ENCODE measurements around the gene SFMBT2.
A peak's percentile ranks its signal among the peaks of the same experiment; 100 is the strongest.
"Not testable (repeated sequence)": the region's sequence is repeated elsewhere in the genome, so short reads cannot be mapped to it uniquely, and the experiment has no call there.

Gene SFMBT2

GRCh38 chr10:7218968-7219367 is 191.9 kb downstream of the SFMBT2 start:
- no peak for DNase-seq (ENCODE audit: low read depth)

GRCh38 chr10:7212696-7213095 is 198.1 kb downstream of the SFMBT2 start:
- DNase-seq (ENCODE audit: low read depth): not testable (repeated sequence)

DNA sequence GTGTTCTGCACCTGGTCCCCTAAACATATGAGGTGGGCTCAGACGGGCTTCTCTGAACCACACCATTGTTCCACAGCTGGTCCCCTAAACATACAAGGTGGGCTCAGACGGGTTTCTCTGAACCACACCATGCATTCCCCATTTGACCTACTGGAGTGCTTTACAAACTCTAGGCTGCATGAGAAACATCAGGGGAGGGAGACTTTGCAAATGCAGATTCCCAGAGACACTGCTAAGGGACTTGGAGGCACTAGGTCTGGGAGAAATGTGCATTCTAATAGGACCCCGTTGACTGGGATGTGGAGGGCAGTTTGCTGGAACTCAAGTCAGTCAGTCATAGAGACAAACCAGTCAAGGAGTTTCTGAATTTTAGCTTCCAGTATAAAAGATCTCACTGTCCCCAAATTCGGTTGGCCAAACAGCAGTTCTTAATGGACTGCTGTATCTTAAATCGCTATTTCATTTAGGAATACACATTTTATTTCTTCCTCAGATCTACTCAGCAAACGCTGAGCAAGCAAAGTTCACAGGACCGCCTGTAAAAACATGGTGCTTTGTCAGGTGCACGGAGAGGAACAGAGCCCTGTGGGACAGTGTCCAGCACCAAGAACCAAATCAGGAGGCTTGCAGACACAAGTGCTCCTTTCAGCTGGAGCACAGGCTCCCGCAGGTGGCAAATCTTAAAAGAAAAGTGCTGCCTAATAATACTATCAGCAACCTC is 198.8 kb downstream of the SFMBT2 start:
- no peak for DNase-seq (ENCODE audit: low read depth)

DNA sequence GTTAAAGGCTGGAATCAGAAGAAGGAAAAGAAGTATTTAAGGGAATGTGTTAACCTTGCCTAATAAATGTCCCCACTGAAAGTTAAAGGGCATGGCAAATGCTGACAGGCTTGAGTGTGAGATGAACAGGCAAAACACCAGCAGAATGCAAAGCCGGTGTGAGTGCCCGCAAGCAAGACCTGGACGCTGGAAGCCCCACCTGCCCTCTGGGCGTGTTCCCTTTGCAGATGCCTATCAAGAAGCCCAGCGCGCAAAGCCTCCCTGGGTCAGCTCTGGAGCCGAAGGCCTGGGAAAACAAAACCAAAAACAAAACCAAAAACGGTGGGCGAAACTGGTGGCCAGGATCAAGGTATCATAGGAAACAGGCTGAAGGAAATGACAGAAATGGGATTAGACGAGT is 200.3 kb downstream of the SFMBT2 start:
- DNase-seq (ENCODE audit: low read depth): no peak

- DNase-seq (ENCODE audit: low read depth): no peak
These were observed 201.4 kb downstream of the SFMBT2 start for GRCh38 chr10:7209458-7209857.

DNA sequence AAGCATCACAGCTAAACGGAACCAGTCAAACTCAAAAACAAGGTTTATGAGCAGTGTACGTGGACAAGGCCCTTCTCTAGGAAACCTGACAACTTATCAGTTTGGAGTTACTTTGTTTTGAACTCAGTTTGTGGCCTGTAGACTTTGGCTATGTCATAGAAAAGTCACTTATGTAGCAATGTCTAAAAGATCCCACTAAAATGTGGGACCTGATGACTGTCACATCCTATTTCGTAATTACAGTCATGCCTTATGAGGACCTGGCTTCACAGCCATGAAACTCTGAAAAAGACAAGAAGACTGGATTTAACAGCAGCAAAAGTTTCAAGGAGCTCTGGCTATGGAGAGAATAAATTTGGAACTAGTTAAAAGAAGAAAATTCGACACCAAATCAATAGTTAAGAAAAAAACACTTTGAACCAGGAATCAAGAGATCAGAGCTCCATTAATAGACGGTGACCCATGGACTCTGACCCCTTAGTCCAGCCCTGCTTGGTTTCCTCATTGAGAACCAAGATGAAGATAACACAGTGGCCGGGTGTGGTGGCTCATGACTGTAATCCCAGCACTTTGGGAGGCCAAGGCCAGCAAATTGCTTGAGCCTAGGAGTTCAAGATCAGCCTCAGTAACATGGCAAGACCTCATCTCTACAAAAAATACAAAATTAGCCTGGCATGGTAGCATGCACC is 204.3 kb downstream of the SFMBT2 start:
- DNase-seq (ENCODE audit: low read depth): no peak

DNA sequence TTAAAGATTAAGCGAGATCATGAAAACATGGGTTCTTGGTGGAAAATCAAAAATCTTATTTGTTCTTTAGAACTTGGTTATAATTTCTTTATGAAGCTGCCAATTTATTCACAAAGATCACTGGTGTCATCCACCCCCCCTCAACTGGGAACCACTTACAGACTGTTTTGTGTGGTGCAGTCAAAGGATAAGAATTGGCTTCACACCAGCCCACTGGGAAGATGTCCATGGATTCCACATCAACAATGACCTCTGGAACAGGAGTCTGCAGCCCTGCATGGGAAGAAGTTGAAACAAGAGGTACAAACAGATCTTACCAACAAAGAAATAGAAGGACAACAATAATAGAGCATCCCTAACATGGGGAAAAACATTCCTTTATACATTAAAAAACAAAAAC is 205.2 kb downstream of the SFMBT2 start:
- DNase-seq (ENCODE audit: low read depth): no peak

GRCh38 chr10:7202793-7203355 is 208.0 kb downstream of the SFMBT2 start:
- no peak for DNase-seq (ENCODE audit: low read depth)

GRCh38 chr10:7199152-7199760 is 211.6 kb downstream of the SFMBT2 start:
- no peak for DNase-seq (ENCODE audit: low read depth)

DNA sequence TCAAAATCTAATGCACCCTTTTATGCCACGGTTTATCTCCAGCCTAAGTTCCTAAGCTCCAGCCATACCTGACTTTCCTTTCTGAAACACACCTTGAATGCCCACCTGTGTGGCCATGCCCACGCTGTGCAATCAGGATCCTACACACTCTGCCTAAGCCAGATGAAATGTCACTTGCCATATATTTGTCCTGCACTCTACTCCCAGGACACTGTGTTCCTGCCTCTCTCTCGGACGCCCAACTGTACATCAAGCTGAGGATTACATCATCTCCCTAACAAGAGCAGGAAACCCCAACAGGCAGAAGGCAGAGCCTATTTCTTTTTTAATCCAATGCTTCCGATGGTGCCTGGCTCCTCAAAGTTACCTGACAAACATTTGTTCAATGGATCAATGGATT is 214.6 kb downstream of the SFMBT2 start:
- no peak for DNase-seq (ENCODE audit: low read depth)

DNA sequence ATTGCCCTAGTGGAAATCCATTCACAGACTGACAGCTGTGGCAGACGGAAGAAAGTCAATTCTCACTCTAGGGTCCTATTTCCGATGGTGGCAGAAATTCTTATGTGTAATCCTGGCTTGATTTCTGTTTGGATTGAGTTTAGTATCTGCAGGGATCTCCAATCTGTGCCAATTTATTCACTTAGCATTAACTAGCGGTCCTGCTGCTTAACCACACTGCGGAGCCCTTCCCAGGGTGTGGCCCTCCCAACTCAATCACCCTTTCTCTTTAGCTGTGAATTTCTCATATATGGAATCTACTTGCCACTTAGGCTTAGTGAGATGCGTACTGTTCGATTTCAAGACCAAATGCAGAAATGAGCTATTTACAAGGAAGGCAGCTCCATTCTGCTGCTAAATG is 215.7 kb downstream of the SFMBT2 start:
- DNase-seq (ENCODE audit: low read depth): no peak

DNA sequence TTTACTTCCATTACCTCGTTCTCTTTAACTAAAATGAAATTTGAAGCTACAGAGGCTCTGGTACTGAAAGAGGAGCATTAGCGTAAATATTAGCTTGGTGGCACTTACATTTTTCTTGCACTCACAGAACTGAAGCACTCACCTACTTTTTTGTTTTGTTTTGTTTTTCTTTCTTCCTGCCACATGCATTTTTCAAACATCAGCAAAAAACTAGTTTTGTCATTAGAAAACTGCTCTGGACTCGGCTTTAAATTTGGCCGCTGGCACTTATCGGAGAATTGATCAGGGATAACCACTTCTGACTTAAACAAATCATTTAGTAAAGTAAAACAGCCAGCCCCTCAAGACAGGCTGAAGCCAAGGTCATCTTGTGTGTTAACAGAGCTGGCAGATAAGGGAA is 216.3 kb downstream of the SFMBT2 start:
- DNase-seq (ENCODE audit: low read depth): no peak

DNA sequence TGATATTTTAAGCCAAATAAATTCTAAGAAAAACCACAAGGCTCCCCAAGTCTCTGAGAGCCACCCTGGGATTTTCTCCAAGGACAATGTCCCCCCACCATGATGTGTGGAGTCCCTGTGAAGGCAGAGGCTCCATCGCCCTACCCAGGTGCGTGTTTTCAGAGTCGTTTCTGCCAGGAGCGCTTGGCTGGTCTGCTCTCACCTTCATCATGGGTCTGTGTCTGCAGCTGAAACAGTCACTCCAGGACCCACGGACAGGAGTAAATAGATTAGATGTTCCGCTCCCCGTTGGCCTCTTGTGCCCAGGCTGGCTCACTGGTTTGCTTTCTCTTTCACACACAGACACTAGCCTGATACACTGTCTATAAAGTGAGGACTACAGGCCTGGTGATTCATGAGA is 217.5 kb downstream of the SFMBT2 start:
- DNase-seq (ENCODE audit: low read depth): no peak

DNA sequence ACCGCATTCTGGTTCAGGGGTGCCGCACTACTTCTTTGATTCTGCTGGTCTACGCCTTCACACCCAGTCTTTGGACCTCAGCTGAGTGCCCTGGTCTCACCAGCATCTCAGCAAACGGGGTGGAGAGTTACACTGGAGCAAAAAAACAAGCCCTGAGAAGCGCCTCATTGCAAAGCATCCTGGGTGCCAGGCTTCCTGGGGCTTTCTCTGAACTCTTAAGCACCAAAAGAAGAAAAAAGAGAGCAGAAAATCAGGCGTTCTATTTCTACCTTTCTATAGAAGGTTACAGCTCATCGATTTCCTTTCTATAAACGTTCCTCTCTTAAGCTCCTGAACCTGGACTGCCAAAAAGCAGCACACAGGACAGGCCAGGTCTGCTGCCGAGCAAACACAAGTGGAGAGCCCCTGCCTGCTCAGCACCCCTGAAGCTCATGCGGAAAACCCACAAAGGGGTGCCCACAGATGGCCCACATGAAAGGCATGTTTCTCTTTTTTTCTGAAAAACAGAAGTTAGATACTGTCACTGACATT is 217.9 kb downstream of the SFMBT2 start:
- peak; percentile 34 for DNase-seq (ENCODE audit: low read depth)

DNA sequence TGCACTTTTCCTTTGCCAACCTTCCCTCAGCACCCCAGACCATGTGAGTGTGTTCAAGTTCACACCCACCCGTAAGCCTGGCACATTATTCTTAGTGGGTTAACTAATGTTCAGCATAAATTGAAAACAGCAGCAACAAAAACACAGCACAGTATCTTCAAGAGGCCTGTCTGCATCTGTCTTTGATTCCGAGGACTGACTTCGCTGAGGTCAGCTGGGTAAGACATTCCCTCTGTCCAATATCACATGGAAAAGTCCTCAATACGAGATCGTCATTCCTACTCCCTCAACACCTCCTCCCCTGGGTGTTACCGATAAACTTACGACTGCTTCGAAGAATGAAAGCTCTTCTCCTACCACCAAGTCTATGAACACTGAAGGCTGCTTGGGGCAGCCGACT is 218.8 kb downstream of the SFMBT2 start:
- no peak for DNase-seq (ENCODE audit: low read depth)

- not testable (repeated sequence) for DNase-seq (ENCODE audit: low read depth)
These were observed 220.1 kb downstream of the SFMBT2 start for GRCh38 chr10:7190772-7191171.

DNA sequence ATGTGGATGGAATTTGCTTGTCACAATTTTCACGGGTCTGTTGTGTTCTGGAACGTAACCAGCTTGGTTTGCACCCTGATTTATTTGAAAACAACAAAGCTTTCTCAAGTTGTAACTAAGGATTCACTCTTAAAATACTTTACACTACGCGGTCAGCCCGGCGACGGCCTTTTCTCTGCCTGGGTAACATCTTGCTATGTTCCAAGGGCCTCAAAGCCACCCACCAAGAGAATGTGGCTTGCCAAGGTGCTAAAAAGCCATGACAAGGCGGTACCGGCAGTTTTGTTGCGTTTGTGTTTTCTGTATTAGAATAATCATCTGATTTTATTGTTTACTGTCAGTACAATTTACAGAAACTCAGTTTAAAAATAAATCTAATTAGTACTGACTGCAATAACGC is 220.9 kb downstream of the SFMBT2 start:
- DNase-seq (ENCODE audit: low read depth): no peak

GRCh38 chr10:7188456-7189050 is 222.3 kb downstream of the SFMBT2 start:
- DNase-seq (ENCODE audit: low read depth): no peak

GRCh38 chr10:7186387-7187018 is 224.3 kb downstream of the SFMBT2 start:
- no peak for DNase-seq (ENCODE audit: low read depth)

DNA sequence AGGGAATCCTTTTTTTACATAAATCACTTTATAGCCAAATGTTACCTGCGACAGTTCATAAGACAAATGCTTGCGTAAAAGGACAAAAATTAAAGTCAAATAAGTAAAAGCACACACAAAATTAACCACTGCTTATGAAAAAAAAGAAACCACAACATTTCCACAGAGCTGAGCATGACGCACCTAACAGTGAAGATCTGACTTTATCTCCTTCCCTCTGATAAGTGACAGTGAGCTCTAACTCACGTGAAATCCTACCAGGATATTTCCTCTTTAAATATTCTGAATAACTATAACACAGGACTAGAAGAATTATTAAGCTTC is 225.5 kb downstream of the SFMBT2 start:
- DNase-seq (ENCODE audit: low read depth): no peak

DNA sequence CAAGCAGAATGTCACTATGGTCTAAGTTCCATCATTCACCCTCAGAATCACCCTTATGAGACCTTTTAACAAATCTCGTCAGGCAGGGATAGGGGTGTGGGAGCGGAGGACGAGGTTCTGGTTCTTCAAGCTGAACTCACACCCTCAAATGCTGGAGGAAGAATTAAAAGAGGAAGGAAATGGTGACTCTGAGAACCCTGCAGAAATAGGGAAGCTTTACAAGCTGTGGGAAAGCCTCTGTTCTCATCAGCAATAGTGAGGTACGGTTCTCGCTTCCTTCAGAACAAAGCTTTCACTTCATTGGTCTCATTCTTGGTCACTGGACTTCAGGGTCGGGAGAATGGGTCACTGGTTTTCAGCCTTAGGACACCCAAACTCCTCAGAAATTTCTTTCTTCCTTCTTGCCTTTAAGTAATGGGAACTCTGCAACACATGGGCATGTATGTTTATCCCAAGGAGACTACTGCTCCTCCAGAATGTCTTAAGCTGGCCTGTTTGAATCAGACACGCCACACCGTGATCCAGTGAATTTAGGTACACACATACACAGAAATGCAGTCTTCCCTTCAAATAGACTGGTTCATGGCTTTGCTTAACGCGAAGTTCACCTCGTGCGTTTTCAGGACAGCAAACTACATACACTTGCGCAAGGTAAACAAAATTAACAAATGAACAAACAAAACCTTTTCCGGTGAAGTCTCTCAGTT is 226.0 kb downstream of the SFMBT2 start:
- DNase-seq (ENCODE audit: low read depth): no peak
